ENCODE data around the gene LCN15. TPM values are rescaled to one million over a fixed set of nuclear protein-coding genes. Genes with fewer than 3 reads are reported as not detected.
A peak's percentile ranks its signal among the peaks of the same experiment; 100 is the strongest.

The LCN15 gene
- total and polyA plus RNA-seq, 2 of the 4 experiments (the other 2 are of a cell fraction), result not detected

DNA sequence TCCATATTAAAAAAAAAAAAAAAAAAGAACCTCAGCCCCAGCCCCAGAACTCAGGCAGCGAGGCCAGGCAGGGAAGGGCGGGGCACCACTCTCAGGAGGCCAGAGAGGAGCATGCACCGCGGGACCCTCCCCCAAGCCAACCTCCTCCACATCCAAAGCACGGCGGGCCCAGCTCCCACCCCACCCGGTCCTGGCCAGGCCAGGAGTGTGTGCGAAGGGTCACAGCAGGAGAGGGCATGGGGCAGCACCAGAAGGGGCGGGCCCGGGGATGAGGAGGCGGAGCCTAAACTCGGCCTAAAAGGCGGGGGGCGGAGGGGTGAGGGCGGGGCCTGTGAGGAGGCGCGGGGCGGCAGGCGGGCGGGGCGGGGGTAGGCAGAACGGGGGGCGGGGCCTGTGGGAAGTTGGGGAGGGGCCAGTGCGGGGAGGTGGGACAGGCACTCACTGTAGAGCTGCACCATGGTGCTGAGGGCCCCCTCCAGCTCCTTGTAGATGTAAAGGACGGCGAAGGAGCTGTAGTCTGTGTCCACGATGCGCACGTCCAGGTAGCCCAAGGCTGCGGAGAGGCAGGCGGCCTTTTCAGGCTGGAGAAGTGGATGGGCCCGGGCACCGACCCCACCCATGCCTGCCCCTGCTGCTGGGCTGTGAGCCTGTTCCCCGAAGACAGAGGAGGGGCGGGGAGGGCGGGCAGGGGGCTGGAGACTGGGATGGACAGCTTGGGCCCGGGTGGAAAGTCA is 1.2 kb downstream of the LCN15 start:
- Histone ChIP-seq H3K18ac (ENCODE audit: low read depth, low read length) (no peak overlapping the region), H3K56ac (ENCODE audit: extremely low read depth, insufficient read depth, low read length) (no peak overlapping the region), H3K4me3 (ENCODE audit: insufficient read depth, low read depth, low read length) (no peak overlapping the region), H2BK15ac (ENCODE audit: low read depth, low read length) (no peak overlapping the region), H3K9ac (ENCODE audit: low read depth, low read length) (no peak overlapping the region), H3K4me2 (ENCODE audit: low read depth, low read length) (no peak overlapping the region), H3K4ac (ENCODE audit: low read depth, low read length) (no peak overlapping the region), H3K27ac (ENCODE audit: insufficient read depth, low read length) (no peak overlapping the region), H3K79me1 (ENCODE audit: low read depth in 1 of 2, low read length in 2 of 2) (no peaks in the 10 kb centered on the region), H3K23ac (ENCODE audit: low read depth, low read length) (no peak overlapping the region), H3K36me3 (ENCODE audit: control insufficient read depth, insufficient read depth, low read length) (no peaks in the 10 kb centered on the region), H2BK20ac (ENCODE audit: low read depth, low read length) (no peak overlapping the region), H3K14ac (replicated peaks; ENCODE audit: low read depth, low read length) (no peak overlapping the region), H4K5ac (ENCODE audit: low read depth, low read length) (no peak overlapping the region), H3K4me1 (ENCODE audit: control insufficient read depth, insufficient read depth, low read length) (no peaks in the 10 kb centered on the region), H4K91ac (ENCODE audit: insufficient read depth, low read depth, low read length) (no peak overlapping the region), H2BK5ac (ENCODE audit: low read depth, low read length, poor library complexity, severe bottlenecking) (no peak overlapping the region), H3K9me3 (ENCODE audit: control insufficient read depth, insufficient read depth, low read length) (no peaks in the 10 kb centered on the region), H2AK9ac (replicated peaks; ENCODE audit: low read depth, low read length, poor library complexity) (no peak overlapping the region), H2BK120ac (ENCODE audit: low read depth, low read length) (no peak overlapping the region), H4K20me1 (ENCODE audit: insufficient read depth, low read length) (no peaks in the 10 kb centered on the region), H2AK5ac (ENCODE audit: low read depth, low read length) (no peak overlapping the region), H4K8ac (ENCODE audit: low read depth in 2 of 2, low read length in 2 of 2) (no peak overlapping the region), H3K27me3 (ENCODE audit: control insufficient read depth, insufficient read depth, low read length) (peaks cover 6% of the 10 kb centered on the region), H2AFZ (replicated peaks; ENCODE audit: low read length, poor library complexity) (peak overlapping the region; percentile 81), H3K9me1 (ENCODE audit: insufficient read depth, low read length) (no peaks in the 10 kb centered on the region)
- CTCF ChIA-PET, result no interaction called here
- no TSS peak for BruUV-seq (replicated peaks)
- no peak for TF ChIP-seq SMC3 (IDR thresholded peaks at IDR 0.05; ENCODE audit: low read depth, low read length)
- DNase-seq (no peak), ATAC-seq (ENCODE audit: low read depth) (peak; percentile 59)
- dilution Hi-C loops (cut with HindIII; ENCODE audit: low sequenced_read_pairs, unreplicated experiment), result no loop called here
- in situ Hi-C loops (cut with MboI; ENCODE audit: low sequenced_read_pairs), result no loop called here
- 25% methylated on average over 9 of the region's 37 CpGs; no CpG with 5 or more reads in 1 of the 2 experiments for WGBS, 2 experiments (ENCODE audit: extremely low coverage in 2 of 2, insufficient read length in 1 of 2)
- intact Hi-C loops (cut with micrococcal nuclease), result no loop called here
- POLR2A ChIA-PET (ENCODE audit: unreplicated experiment), result no interaction called here

All from IMR-90 (cell line).